Myocyte (in vitro differentiated cells): Measurements from ENCODE around the gene CRTAC1. TPM values are rescaled to one million over a fixed set of nuclear protein-coding genes. Genes with fewer than 3 reads are reported as not detected.

ENCODE experiments used
- DNase-seq: peaks from one replicate; pipeline ENCODE4 v3.0.0-alpha.2; 2012; ENCODE audit warnings: low read depth
- total RNA-seq: library from RNA; depleted of rRNA; stranded (reverse); fragments of >200 nt; gene quantifications from 2 replicates; pipeline ENCODE4 v1.2.3, GENCODE V29; 2014

The CRTAC1 gene
- total RNA-seq, 1 donor from 2014 or later, result not detected

DNA sequence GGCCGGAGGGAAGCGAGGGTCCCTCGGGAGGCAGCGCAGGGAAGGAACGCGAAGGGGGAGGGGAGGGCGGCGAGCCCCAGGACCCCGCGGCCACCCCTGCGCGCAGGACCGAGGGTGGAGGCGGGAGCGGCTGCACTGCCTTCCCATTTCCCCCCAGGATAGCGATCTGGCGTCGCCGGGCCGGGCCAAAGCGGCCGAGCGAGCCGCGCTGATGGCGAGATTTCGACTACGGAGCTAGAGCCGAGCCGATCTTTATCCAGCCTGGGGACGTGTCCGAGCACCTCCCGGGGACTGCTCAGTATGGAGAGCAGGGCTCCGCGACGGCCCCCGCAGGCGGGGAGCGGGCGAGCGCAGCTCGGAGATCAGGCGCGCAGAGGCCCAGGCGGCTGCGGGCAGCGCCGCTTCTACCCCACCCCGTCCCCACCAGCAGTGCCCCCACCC lies 590 bp upstream of the CRTAC1 start:
- DNase-seq, result no peak

DNA sequence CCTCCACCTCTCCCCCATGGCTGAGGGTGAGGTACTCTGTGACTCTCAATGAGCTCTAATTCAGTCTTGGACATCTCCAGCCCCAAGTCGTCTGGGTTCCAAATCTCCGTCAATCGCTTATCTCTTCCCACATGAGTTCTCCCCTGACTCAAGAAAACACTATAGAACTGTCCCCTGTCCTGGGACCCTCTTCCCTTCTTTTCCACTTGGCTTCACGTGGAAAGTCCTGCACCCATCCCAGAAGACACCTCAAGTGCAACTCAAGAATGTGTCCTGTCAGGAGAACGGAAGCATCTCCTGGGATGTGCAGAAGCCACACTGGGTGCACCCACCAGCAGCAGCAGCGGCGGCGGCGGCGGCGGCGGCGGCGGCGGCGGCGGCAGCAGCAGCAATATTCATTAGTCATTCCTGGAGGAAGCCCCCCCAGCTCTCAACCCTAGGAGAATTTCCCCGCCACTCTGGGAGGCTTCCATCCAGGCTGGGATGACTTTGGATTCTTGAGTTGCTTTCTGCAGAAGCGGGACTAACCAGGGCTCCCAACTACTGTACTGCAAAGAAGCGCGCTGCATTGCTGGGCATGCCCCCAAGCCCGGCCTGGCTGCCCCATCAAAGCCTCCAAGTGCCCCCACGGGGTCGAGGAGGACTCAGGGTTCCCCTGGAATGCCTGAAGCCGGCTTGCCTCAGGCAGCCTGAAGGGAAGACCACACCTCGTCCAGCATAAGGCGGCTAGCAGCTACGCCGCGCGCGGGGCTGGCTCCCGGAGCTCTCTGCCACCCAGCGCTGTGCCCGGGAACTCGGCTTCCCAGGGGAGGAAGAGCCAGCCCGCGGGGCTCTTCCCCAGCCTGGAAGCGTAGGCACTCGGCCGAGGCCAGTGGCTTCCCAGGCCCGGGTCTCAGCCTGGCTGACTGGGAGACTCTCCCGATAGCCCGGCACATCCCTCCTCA lies 1.0 kb downstream of the CRTAC1 start:
- DNase-seq, result no peak

DNA sequence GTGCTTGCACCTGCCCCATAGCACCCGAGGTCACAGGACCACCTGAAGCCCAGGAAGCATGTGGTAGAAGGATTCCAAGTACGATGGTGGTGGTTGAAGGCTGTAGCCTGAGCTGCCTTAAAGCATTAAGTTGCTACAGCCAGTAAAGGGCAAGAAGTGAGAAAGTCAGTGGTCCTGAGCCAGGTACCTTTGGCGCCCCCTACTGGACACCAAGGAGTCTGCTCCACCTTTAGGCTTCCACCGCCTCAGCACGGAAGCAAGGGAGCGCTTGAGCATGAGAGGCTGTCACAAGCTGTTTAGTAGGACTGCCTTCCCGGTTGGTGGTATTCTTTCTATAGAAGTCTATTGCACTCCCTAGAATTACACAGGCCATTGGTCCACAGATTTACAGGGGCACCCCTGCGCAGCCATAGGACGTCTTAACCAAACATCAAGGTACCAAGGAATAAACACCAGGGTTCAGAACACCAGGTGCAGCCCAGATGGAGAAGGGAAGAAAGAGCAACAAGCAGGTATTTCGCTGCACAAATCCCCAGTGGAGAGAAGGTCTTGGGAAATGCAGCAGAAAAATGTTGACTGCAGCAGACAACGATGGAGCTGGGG lies 2.2 kb downstream of the CRTAC1 start:
- DNase-seq, result peak; percentile 37

DNA sequence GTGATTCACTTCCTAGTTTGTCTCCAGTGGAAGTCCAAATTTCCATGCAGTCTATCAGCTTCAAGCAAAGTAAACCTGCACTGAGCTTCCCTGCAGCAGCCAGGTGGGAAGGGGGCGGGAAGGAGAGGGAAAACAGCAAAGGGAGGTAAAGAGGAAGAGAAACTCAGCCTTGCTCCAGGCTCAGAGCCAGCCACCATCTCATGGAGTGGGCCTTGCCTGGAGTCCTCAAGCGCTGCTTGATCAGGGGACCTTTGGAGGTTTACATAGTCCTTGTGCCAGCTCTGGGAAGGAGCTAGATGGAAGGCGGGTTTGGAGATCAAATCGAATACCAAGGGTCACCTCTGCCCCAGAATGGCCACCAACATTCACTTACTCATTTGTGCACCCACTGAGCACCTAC lies 7.4 kb downstream of the CRTAC1 start:
- no peak for DNase-seq

DNA sequence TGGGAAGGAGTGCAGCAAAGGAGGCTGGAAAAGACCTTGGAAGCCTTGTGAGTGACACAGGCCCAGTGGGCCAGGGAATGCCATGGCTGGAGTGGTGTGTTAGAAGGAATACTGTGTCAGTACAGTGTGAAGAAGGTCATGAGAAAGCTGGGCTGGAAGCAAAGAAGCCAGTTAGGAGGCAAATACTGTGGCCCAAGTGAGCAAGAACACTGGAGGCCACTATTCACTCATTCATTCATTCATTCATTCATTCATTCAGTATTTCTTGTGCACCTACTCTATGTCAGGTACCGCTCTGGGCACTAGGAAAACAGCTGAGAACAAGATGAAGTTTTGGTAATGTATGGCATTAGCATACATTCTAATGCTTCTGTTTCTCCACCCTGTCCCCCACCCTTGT lies 9.6 kb downstream of the CRTAC1 start:
- no peak for DNase-seq

DNA sequence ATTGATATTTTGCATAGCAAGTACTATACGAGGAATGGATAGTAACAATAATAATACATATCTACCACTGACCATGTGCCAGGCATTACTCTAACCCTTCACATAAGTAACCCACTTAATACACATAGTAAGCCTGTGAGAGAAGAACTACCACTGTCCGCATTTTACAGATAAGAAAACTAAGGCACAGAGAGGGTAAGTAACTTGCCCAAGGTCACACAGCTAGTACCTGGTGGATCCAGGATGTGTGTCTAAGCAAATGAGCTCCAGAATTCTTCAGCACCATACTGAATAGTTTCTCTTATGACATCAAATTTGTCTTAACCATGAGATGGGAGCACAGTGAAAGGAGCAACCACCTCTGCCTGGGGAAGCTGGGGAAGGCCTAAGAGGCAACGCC lies 10.2 kb downstream of the CRTAC1 start:
- no peak for DNase-seq

DNA sequence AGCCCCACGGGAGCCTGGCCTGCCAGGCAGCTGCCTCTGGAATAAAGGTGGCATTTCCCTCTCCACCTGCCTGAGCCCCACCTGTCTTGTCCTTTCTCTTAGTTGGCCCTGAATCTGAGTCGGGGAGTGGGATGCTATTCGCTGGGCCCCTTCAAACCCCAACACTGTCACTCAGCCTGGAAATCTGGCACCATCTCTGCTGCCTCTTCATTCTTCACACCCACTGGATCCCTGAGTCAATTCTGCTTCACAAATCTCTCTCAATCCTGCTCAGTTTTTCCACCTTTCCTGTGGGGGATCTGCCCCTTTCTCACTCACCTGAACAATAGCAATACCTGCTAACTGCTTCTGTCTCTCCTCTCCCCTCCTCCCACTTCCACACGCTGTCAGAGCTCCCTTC lies 10.6 kb downstream of the CRTAC1 start:
- no peak for DNase-seq

DNA sequence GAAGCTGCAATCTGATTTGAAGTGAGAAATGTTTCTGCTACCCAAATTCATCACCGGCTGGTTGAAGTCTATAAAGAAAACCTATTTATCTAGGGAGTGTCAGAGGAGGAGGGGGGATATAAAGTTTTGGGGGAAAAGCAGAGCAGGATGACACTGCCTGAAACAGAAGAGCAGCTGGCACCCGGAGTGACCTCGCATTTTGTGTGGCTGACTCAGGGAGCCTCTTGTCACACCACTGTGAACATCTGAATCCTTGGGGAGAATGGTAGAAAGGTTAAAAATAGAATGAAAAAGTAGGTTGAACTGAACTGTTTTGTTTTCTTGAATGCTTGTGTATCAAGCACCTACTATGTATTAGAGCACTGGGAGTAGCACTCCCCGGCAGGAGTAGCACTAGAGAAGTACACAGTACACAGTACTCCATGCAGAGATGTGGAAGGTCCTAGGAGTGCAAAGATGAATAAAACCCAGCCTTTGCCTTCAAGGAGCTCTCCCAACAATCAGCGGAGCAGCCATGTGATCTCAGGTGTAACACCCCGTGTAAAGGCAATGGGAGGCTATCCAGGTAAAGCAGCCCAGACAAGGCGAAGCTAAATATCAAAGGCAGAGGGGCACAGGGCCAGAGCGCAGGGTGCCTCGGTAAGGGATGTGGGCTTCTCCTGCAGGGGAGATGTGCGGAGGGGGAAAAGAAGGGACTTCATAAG lies 13.5 kb downstream of the CRTAC1 start:
- DNase-seq, result peak; percentile 15

DNA sequence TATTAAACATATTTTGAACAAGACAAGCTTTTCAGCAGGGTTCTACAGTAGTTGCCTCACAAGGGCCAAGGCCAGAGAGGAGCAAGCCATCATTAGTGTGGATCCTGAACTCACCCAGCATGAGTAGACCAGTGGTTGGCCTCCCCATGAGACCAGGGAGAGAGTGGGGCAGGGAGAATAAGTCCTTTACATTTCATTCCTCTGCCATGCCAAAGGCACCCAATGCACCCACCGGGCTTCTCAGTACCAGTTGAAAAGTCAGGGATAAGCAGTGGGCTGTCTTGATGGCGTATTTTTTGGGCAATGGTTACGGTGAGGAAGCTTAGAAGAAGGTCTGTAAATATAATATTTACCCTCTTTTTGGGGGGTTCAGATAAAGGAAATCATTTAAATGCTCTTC lies 16.6 kb downstream of the CRTAC1 start:
- DNase-seq, result no peak

DNA sequence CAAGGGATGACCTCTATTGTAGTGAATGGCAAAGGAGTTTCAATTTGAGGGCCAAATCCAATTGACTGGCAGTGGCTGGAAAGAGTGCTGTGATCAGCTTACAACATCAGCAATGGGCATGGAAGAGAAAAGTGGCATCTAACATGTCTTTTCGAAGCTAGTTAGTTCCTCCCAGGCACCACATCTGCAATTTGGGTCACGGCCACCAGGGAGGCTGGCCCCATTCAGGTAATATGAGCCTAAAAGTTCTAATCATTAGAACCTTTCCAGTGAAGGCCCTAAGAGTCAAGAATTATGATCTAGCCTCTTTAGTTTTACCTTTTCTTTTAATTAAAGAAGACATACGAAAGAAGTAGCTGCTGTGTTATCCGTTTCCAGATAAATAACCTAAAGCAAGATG lies 17.3 kb downstream of the CRTAC1 start:
- no peak for DNase-seq

DNA sequence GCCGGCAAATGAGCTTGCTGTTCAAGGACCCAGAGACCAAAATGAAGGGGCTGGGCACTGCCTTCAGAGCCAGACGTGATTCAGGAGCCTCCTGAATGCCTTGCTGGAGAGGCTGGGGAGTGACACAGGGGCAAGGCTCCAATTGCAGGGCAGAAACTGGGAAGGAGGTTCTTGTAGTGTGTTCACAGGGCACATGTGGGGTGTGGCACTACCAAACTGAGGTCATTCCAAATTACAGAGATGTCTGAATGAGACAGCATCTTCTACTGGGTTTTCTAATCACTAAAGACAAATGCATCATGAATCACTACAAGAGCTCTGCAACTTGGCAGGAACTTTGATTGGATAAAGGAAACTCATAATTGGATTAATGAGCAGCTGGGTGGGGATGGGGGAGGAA lies 17.8 kb downstream of the CRTAC1 start:
- DNase-seq, result no peak

DNA sequence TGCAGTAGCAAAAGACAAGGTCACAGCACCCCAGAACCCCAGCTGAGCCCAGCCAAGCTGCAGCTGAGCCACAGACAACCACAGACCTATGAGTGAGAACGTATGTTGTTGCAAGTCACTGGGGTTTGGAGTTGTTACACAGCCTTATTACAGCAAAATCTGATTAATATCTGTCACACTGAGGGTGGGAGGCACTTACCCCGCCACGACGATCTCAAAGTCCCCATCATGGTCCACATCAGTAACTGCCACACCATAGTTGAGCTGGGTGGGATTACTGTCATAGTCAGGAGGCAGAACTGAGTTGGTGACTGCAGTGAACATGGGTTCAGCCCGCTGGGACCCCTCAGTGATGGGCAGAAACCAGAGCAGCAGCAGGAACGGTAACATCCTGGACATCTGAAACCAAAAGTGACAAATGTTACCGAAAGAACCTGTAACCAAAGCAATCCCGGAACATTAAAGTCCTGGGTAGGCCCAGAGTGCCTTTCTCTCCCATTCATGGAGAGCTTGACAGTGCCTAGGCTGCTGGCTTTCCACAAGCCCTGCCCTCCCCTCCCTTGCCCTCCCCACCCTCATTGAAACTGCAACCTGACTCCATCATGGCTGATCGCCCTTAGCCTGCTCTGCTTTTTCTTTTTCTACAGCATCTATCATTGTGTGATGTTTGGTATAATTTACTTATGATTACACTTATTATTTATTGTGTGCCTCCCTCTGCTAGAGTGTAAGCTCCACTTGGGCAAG lies 19.3 kb downstream of the CRTAC1 start:
- DNase-seq, result no peak

DNA sequence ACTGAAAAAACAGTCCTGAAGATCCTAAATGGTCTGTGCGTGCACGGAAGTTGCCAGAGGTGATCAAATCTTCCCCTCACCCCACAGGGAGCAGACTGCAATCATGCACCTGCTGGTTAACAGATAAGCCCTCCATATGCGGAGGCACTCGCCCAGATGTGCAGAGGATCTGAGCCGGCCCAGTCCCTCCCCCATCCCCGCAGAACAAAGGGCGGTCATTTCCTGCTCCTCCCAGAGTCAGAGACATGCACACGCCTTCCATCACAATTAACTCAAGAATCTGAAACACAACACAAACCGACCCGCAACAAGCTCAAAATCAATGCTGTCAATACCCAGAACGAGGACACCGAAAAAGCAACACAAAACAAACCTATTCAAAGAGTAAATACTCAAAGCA lies 24.2 kb downstream of the CRTAC1 start:
- no peak for DNase-seq

DNA sequence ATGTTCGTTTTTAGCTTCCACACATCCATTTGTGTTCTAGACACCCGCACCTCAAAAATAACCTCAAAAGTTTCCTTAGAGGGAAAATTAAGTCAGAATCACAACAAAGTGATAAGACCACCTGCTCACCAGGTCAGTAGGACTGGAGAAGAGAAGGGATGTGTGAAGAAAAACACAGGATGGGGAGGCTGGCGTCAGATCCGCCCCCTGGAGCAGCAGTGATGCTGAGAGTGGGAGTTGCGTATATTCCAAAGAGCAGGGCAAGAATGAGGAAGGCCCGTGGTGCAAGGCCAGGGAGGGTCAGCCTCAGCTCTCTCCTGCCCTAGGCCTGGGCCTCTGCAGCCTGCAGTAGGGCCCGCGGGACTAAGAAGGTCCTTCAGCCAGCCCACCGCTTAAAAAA lies 28.7 kb downstream of the CRTAC1 start:
- no peak for DNase-seq

DNA sequence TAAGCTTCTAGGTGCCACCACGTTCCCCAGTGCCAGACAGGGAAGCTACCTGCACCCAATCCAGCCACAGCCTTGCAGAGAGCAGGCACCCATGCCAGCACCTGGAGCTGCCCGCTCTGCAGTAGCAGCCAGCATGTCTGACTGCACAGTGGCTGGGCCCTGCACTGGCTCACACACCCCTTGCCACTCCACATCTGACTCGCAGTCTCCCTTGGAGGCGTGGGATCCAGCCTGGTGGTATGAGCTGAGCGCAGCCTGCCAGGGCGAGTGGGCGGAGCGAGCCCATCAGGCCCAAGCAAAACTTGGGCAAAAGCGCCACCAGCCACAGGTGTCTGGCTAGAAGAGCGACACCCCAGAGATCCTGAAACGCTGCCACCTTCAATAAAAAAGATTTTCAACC lies 30.1 kb downstream of the CRTAC1 start:
- no peak for DNase-seq

DNA sequence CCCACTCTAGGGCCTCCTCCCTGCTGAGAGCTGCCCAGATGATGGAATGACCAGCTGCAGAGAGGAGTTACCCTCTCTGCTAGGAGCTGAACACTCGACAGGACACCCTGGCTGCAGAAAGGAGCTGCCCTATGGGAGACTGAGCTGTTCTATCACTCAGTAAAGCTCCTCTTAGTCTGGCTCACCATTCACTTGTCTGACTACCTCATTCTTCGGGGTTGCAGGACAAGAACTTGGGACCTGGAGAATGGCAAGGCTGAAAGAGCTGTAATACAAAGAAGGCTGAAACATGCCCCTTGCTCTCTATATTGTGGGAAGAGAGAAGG lies 30.5 kb downstream of the CRTAC1 start:
- DNase-seq, result no peak

DNA sequence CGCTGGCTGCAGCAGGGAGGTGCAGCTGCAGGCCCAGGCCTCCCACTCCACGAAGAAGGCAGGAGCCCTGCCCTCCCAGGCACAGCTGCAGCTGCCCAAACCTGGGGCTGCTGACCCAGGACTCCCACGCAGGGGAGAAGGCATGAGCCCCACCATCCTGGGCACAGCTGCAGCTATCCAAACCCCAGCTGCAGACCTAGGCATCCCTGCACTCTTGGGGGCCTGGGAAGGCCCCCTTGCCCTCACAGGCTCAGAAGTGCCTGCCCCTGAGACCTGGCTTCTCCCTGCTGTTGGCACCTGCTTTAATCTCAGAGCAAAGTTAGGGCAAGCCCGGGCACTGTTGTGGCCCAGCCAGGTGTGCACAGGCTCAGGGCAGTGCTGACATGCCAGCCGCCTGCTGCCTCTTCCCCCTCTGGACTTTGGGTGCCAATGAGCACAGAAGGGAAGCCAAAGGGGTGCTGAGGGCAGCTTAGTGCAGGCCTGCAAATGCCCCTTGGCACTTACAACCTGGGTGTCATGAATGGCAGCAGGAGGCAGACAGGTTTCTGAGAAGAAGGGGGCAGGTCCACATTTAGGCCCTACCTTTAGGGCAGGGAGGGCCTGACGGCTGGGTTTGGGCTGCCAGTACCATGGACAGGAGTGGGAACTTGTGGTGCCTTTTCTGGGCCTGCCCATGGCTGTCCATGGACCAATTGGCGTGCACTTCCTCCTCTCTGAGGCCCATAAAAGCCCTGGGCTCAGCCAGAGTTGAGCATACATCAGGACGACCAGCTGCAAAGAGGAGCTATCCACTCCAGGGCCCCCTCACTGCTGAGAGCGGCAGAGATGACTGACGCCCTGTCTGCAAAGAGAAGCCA lies 31.1 kb downstream of the CRTAC1 start:
- no peak for DNase-seq

DNA sequence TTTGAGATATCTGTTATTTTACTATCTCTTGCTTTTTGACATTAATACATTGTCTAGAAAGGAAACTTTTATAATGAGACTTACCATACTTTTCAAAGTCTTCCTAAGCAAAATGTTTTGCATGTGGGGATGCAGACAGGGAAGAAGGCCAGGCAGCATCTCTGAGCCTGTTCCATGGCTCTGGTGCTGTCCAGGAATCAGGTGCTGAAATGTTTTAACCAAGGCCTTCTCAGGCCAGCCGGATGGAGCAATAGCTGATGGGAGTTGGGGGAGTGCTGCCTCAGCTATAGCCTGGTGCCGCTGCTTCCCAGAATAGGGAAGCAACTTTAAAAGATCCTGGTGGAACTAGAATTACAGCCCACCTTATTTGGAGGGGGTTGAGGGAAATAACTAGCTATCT lies 38.5 kb downstream of the CRTAC1 start:
- peak; percentile 64 for DNase-seq

DNA sequence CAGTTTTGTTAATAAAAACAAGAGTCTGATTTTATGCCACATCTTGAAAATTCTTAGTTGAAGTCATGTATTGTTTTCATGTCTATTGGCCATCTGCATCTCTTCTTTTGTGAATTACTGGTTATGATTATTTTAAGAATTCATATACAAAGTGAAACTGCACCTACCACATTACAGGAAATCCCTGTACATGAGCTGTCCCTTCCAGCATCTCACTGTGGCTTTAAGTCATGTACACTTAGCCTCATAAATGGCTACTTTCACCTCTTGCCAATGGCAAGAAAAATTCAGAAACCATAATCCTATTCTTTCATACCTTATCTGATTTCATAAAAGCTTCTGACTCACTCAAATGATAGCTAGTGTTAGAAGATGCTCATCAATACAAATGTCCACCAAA lies 48.6 kb downstream of the CRTAC1 start:
- no peak for DNase-seq

DNA sequence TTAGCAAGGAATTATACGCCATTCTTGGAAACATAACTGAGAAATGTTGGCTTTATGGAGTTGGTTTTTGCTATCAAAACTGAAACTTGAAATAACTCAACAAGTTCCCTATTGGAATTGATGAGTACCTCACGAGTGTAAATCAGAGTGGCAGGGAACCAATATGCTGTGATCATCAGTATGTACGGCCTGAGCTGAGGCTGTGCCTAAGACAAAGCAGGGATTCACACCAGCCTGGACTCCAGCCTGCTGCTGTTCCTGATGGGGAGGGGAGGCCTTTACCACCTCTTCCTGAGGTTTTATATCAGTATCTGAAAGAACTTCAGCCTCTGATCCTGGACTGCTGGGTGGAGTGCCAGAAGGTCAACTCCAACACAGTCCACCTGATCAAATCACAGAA lies 52.7 kb downstream of the CRTAC1 start:
- DNase-seq, result no peak

DNA sequence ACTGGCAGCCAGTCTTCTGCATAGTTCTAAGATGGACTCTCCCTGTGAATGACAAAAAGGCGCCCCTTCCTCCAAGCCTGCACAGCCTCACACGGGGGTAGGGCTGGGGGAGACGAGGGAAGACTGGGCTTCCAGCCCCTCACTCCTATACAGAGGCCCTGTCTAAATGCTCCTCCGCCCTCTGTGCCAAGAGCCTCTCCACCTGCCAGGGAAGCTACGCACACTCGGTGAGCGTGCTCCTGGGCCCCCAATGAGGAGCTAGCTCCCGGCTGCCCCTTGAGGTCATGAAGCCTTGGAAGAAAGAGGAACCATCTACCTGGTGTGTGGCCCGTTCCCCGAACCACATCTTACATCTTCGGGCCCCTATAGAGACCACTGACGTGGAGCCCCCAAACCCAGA lies 54.8 kb downstream of the CRTAC1 start:
- DNase-seq, result no peak
